Stimulated activated CD8-positive, alpha-beta memory T cell treated with anti-CD3 and anti-CD28 coated beads, Interleukin-7, amount 100 ng/mL, for 4 hours (primary cell): ENCODE data around the gene SLC9A5.
A peak's percentile ranks its signal among the peaks of the same experiment; 100 is the strongest.

Experiments used
- DNase-seq, 2 donors: peaks; one replicate each; pipeline ENCODE4 v3.0.0-alpha.2; 2020; ENCODE audit warnings: low read depth in 2 of 2

SLC9A5 gene

DNA sequence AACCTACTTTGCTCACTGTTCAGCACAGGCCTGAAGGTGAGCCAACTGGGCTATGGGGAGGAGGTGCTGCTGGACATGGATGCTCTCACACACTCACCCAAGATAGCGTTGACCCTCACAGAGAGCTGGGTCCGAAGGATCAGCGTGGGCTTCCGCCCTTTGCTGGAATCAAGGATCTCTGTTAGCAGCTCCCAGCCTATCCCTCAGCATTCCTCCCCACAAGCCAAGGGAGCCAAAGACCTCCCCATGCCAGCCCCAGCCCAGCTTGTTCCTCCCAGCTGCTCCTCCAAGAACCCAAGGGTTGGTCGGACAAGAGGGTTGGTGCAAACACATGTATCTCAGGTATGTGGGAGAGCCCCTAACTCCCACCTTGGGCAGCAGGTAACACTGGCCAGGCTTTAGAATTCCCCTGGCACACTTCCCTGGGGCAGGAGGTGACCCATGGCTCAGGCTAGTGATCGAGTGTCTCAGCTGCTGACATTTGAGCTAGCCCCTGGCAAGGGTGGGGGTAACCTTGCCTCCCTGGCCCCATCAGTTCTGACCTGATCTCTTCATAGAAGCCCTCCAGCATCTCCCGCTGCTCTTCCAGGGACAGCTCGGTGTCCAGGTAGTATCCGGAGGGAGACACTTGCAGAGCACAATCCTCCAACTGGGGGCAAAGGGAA lies 9.8 kb upstream of the SLC9A5 start:
- DNase-seq = no peak

DNA sequence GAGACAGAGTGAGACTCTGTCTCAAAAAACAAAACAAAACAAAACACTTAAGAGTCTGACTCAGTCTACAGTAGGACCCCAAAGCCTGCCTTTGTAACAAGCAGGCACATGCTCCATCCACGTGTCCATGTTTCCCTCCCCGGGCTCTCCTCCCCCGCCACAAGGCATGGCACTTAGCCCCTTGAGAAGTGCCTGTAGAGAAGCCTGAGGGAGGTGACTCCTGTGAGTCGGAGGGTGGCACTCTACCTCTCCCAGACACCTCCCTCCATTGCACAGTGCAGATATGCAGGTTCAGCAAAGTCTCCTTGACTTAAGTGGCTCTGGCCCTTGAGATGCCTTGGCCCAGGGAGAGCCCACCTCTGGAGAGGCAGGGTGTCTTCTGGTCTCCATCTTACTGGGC lies 8.3 kb upstream of the SLC9A5 start:
- no peak for DNase-seq

DNA sequence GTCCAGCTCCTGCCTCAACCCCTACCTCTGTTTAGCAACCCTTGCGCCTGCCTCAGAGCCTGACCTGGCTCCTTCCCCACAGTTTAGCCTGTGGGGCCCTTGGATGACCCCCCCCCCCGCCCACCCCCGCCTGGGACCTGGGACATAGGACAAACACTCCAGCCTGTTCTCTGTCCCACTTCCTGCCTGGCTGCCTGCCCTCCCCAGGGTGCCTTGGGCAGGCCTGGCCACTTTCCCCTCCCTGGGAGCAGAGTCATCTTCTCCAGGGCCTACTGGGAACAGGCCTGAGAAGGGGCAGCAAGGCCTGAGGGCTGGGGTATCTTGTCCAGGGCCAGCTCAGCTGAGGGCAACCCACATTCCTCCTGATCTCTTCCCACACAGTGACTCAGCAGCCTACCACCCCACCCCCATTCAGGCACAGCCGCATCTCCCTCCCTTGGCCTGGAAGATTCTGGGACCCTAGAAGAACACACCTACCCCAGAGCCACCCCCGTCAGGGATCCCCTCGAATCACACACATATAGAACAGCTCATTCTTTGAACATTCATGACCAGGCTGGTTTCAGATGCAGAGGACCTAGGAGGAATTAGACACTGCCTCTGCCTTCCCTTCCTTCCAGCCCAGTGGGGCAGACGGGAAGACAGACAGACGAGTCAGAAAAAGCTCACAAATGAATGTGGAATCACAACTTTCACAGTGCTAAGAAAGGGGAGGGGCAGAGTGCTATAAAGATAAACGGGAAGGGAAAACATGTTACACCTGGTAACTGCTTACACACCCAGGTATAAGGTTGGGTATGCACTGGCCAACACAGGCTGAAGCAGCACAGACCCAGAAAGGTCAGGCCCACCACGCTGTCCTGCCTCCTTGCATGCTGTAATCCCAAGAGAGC lies 7.5 kb upstream of the SLC9A5 start:
- DNase-seq = no peak

DNA sequence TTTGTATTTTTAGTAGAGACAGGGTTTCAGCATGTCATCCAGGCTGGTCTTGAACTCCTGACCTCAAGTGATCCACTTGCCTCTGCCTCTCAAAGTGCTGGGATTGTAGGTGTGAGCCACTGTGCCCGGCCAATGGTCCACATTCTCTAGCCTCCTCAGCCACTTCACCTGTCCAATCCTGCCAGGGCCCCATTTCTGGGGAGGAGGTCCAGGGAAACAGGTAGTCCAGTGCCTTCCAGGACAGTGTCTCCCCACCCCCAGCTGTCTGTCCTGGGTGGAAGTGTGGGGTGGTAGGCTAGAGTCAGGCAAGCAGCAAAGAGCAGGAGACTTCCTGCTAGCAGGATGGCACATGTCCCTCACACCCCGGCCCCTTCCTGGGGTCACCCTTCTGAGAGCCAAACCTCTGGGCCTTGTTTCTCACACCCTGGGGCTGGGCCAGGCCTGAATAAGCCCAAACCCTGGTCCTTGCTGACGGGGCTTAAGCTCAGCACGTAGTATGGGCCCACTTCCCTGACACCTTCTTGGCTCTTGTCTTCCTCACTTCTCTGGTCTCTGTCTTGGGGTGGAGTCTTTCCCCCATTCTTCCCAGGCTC lies 6.5 kb upstream of the SLC9A5 start:
- no peak for DNase-seq

DNA sequence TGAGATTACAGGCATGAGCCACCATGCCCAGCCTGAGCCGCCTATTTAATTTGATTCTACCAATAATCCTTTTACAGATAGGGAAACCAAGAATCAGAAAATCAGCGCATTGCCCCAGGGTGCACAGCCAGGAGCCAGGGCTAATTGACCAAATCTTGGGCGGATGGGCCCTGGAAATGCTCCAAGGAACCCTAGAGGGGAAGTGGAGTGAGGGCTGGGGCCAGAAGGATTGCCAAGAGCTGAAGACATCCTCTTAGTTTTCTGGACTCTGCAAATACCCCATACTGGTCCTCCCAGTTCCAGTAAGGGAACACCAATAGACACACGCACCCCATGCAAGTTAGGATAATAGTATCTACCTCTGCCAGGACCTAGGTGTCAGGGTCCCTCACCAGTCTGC lies 5.3 kb upstream of the SLC9A5 start:
- DNase-seq = no peak

DNA sequence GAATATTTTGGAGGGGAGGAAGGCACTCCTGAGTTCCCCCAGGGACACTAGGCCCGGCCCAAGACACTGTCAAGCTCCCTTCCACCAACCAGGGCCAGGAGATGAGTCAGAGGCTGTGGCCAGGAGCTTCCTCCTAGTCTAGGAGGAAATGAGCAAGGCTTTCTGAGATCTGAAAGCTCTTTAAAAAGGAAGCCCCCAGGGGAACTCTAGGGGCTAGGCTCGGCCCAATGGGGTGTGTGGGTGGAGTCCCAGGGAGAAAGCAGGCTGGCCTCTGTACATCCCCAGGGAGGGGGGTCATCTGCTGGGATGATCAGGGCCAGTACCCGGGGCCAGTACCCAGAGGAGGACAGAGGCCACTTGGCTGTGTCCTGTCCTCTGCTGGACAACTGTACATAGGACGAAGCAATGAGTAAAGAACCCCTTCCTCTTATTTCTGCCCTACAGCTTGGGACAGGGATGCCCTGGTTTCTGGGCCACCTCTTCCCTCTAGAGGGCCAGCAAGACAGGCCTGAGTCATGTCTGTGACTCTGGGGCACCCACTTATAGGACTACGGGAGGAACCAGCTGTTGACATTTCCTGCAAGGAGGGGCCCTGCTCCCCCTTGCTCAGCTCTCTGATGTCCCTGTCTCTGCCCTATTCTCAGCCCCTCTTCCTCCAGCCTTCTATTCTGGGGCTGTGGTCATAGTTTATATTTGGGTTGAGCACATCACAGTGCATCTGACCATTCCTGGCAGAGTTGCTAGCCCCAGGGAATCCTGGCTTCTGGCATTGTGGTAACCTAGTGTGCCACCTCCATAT lies 4.2 kb upstream of the SLC9A5 start:
- peak; percentile 77 to 80 for DNase-seq

DNA sequence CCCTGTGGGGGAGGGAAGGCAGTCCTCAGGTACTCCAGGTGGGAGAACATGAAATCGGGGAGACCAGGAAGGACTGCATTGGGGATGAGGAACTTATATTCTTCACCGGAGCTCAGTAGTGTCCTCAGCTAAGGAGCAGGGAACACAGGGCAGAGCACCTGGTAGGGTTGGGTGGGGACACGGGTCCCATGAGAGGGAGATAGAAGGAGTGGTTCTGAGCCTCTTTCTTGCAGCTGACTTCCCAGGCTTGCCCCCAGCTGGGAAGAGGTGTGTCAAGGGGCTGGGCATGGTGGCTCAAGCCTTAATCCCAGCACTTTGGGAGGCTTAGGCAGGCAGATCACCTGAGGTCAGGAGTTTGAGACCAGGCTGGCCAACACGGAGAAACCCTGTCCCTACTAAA lies 3.6 kb upstream of the SLC9A5 start:
- DNase-seq = no peak

DNA sequence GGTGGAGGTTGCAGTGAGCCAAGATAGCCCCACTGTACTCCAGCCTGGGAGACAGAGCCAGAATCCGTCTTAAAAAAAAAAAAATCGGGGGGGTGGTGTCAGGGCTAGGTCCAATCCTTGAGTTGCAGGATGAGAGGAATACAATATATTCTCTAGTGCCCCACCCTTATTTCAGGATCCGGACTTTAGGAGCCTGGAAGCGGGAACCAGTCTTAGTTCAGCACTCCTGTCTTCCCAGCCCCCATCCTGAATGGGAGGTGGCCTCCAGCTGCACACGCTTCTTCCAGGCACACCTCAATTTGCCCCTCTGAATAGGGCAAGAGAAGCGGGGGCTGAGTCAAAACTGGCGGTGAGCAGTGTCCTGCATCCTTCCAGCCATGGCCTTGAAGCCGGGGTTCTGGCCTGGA lies 3.1 kb upstream of the SLC9A5 start:
- DNase-seq = no peak

DNA sequence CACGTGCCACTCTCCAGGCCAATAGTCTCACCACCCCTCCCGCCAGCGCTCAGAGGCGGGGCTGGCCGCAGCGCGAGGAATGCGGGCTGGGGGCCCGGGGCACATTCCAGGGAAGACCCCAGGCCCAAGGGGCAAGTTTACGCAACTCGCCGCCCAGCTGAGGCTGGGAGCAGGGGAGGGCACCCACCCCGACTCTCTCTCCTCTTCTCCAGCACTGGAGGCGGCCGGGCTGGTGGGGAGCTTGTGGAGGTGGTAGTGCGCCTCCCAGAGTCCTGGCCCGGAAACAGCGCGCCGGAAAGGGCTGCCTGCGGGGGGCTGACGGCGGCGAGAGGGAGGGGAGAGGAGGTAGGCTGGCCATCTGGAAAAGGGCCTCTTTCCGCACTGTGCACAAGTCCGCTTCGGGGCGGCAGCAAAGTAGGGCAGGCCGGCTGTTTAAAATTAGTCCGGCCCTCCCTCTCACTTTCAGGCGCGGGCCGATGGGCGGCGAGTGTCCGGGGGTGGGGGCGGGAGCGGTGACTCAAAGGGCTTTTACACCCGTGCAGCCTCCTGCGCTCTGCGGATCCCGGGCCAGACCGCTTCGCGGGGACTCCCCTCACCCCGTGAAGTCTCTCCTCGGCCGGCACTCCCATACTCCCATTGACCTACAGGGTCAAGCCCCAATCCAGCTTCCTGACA lies 2.6 kb upstream of the SLC9A5 start:
- DNase-seq = peak in 1 of 2 donors; percentile 42

DNA sequence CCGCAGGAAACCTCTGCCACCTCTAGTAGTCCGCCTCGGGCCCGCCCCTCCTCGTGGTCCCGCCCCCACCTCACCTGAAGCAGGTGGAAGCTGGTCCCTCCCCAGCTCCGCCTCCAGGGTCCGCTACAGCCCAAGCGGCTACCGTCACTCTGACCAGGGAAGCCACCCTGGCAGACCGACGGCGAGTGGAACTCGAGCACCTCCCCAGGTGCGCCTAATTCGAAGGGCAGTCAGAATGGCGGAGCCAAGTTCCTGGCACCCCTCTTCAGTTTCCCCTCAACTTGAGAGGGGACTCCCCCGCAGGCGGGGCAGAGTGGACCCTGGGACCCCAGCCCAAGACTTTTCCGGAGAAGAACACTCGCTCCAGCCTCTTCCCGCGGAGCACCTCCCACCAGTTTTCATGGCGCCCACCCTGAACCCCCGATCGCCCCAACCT lies 2.0 kb upstream of the SLC9A5 start:
- DNase-seq = no peak

DNA sequence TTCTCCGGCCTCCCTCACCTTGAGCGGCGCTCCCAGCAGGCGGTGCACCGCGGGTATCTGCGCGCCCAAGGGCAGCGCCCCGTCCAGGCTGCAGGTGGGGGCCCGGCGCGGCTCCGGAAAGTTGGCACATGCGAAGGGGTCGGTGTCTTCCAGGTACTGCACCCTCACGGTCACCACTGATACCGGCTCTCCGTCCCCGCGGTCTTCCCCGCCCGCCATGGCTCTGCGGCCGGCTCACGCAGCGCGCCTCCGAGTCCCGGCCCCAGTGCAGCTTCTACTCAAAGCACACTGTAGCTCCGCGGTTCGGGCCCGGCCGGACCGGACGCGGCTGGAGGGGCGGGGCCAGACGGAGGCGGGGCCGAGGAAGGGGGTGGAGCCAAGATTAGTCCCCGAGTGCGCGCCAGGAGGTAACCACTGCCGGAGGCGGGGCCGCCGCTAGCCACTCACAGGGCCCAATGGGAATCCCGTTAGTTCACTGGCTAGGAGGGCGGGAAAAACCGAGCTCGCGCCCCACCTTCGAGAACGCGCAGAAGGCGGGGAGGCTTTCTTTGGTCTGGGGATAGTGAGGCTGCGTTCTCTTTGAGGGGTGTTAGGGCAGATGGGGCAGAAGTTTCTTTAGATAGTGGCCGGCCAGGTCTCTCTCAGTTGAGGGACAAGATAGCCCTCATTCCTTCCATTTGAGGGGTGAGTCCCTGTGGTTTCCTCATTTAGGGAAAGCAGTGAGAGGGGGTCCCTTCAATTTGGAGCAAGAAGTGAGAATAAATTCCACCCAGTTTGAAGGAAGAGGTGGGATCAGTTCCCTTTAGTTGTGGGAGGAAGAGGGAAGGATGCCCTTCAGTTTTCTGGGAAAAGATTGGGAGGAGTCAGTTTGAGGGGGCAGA lies 1.3 kb upstream of the SLC9A5 start, which contains the start of gene FHOD1:
TSS of gene FHOD1 (minus strand) at position 290 of the 881 bp plus-strand sequence. CDS start at position 219, 71 bp downstream.
- peak; percentile 90 to 94 for DNase-seq

DNA sequence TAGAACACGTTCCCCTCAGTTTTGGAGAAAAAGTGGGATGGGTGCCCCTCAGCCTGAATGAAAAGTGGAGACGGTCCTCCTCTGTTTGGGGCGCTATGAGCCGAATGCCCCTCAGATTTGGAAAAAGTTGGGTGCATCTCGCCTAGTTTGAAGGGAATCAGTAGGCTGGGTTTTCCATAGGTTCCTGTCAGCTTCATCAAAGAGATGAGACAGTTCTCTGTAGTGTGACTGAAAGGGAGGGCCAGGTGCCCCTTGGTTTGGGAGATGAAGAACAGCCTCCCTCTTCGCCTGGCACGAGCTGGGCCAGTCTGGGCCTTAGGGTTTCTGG lies 742 bp upstream of the SLC9A5 start:
- no peak for DNase-seq

DNA sequence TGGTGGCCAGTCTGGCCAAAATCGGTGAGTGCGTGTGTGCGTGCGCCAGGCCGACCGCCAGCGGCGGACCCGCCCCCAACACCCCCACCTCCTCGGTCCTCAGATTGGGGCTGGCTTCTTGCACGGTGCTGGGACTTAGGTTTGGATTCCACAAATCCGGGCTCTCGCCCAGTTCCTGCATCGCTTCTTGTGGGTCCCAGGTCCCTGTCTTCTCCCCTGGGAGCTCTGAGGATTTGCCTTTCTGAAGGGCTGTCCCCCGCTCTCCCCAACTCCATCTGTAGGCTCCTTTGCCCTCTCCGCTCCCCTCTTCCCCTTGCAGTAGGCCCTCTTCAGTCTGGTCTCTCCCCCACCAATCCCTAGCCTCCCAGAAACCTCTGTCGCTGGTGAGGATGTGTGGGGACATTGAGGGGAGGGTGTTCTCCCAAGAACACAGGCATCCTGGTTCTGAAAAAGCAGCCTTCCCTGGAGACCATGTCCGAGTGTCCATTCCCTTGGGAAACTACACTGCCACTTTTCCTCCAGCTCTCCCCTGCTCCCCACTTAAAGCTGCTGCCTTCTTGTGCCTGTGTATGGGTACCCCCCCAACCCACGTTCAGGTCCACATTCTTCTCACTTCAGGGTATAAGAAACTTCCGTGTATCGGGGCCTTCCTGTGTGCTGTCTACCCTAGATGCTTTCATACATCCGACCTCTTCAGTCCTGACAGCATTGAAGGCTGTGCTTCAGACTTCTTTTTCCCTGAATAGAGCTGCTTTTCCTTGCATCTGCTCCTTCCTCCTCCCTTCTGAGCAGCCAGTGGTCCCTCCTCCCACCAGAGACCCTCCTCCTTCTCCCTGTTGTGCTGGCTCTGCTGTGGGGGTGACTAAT lies 632 bp downstream of the SLC9A5 start:
- no peak for DNase-seq

DNA sequence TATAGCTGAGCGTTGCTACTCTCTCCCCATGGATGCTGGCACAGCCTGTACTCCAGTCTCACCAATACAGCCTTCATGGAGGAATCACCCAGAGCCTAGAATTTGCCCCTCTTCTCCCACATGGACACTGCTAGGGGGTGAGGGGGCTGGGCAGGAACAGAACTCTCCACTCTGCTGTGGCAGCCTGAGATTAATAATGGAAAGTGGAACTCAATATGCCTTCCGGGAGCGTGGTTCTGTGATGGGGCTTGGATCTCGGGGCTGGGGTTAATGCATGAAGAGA lies 1.2 kb downstream of the SLC9A5 start:
- DNase-seq = no peak

DNA sequence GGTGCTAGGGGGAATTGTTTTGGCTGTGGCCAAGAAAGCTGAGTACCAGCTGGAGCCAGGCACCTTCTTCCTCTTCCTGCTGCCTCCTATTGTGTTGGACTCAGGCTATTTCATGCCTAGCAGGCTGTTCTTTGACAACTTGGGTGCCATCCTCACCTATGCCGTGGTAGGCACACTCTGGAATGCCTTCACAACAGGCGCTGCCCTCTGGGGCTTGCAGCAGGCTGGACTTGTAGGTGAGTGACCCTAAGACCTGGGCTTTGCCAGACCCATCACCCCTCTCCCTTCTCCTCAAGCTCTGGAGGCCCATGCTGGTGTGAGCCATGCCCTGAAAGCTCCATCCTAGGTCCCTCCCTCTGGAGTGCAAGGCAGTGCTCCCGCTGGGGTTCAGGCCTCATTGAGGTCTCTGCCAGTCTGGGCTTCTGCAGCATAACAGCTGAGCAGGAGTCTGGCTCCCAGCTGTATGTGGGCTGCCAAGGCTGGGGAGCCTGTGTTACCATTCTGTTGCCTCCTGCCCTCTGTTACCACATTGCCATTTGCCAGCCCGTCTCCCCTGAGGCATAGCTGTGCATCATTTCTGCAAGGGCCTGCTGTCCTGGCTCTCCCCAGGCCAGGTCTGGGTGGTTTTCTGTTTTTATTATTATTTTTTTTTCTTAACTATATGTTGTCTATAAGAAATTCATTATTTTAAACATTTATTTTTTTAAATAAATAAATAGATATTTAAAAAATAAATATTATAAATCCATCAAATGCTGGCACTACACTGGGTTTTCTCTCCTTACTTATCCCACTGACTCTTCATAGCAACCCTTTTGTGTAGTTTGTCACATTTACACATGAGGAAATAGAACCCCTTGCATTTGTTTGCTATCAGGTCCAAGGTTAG lies 4.1 kb downstream of the SLC9A5 start:
- DNase-seq = no peak

DNA sequence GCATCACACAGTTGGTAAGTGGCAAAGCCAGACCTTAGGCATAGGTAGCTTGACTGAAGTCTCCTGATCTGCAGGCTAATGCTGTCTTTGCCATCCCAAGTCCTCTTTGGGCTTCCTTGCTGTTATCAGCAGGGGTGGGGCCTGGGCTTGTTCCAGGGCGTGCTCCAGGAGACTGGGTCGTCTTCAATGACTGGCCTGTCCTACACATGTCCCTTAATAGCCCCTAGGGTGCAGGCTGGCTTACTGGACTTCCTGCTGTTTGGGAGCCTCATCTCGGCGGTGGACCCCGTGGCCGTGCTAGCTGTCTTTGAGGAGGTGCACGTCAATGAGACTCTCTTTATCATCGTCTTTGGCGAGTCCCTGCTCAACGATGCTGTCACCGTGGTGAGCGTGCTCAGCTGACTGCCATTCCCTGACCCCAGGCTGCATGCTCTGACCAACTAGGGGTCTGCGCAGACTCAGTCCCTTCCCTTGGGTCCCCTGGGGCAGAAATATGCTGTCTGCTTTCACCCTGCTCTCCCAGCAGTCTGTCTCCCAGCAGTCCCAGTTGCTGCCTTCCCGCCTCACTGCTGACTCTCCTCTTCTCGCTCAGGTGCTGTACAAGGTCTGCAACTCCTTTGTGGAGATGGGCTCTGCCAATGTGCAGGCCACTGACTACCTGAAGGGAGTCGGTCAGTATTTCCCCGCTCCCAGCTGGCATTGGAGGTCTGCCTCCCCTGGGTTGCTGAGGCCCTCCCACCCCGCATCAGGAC lies 6.2 kb downstream of the SLC9A5 start:
- no peak for DNase-seq

DNA sequence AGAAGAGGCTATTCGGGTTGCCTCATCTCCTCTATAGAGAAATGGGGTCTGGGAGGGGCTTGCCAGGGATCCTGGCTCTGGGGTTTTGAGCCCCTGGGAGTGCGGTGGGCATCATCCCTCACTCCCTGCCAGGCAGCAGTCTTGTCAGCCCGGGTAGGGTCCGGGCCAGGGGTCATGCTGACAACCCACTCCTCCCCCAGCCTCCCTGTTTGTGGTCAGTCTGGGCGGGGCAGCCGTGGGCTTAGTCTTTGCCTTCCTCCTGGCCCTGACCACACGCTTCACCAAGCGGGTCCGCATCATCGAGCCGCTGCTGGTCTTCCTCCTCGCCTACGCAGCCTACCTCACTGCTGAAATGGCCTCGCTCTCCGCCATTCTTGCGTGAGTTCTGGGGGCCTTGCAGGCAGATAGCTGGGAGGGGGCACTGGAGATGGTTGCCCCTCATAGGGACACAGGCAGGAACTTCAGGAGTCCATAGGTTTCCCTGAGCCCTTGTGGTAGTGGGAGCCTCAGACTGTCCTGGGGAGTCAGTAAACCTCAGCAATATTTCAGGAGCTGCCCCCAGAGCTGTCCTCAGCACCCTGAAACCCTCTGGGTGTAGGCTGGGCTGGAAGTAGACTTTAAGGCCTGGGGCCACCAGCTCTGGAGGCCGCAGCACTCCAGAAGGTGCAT lies 6.9 kb downstream of the SLC9A5 start:
- DNase-seq = no peak
